Stimulated activated CD4-positive, alpha-beta T cell treated with anti-CD3 and anti-CD28 coated beads, TNF-alpha, amount 100 ng/mL, for 1 hour (primary cell): Measurements from ENCODE around the gene SGMS1.
"Not testable (repeated sequence)": the region's sequence is repeated elsewhere in the genome, so short reads cannot be mapped to it uniquely, and the experiment has no call there.

Experiments used
- DNase-seq, 3 donors: peaks; one replicate each; pipeline ENCODE4 v3.0.0-alpha.2; 2020; ENCODE audit warnings: low read depth in 3 of 3, low spot score in 1 of 3

Gene SGMS1

DNA sequence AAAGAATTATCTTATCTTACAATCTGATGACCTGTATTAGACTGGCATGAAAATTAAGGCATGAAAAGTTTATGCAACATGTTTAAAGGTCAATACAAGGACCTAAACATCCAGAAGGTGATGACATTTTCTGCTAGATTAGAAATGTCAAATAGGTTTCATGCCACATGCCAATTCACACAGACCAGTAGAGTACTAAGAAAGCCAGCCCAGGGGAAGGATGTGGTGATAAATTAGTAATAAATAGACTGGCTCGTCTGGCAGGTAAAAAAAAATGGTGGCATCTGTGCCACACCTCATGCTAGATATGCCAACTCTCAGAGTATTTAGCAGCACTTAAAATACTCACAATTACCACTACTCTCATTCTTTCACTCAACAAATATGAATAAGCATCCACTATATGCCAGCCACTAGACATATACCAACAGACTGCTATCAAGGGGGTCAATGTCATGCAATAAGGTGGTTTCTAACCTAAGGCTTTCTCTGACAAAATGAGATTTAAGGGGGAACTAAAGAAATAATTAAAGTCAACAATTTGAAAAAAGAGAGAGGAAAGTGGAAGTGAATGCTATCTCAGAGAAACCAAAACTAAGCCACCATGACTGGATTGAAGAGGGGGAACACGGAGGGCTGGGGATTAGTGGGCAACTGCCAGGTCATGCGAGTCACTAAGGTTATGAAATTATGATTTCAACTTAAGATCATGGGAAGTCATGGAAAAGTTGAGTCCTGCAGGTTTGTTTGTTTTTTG is 83.5 kb downstream of the SGMS1 start:
- peak in 1 of 3 donors; percentile 11 for DNase-seq

DNA sequence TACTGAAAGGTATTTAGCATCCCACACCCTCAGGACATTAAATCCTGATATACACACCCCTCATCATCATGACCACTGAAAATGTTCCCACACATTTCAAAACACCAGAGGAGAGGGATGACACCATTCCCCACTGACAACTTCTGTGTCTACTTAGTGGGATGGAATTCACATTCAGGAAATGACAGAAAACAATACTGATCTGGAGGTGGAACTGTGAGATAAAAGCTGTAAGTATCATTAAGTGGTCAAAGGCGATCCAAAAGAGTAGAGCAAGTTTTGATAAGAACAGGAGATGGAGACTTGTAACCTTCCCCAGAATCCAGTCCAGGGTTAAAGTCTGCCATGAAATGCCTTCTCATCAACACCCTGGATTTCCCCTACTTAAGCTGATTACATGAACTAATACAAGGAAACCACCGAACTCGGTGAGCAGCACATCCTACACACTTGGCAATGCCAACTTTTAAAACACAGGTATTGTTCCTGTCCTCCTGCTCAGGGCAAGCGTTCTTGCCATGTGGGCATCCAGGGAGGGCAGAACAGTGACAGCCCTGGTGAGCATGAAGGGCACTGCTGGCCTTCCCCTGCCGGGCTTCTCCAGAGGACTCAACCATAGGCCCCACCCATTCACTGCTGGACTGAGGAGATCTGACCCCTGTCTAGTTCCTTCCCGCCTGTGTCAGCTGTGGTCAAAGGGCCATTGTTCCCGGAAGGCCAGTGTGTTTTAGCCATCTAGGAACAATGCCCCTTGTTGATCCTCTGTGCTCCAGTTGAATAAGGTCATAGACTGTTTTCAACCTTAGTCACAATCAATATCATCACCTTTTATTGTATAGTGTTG is 85.0 kb downstream of the SGMS1 start:
- DNase-seq, result peak in 1 of 3 donors; percentile 5

DNA sequence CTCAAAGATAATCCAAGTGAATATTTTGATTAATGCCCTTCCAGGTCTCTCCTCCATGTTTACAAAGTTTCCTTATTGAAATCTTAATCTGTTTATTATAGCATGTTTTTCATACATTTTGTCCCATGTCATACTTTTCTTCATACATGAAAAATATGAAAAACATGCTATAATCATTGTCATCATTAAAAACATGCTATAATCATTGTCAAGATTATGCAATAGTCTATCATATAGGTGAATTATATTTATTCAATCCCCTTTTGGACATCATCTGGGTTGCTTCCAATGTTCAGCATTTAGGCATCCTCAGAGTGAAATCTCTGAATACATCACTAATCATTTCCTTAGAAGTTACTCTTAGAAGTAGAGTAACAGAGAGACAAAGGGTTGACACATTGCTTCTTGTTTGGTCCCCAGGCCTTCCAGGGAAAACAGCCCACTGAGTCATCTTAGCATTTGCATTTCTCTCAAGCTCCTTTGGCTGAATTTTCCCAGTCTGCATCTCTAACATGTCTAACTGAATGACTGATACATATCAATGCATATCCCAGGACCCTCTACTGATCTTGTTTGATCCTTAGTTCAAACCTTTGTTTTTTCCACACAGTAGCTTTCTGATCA is 87.0 kb downstream of the SGMS1 start:
- no peak for DNase-seq

DNA sequence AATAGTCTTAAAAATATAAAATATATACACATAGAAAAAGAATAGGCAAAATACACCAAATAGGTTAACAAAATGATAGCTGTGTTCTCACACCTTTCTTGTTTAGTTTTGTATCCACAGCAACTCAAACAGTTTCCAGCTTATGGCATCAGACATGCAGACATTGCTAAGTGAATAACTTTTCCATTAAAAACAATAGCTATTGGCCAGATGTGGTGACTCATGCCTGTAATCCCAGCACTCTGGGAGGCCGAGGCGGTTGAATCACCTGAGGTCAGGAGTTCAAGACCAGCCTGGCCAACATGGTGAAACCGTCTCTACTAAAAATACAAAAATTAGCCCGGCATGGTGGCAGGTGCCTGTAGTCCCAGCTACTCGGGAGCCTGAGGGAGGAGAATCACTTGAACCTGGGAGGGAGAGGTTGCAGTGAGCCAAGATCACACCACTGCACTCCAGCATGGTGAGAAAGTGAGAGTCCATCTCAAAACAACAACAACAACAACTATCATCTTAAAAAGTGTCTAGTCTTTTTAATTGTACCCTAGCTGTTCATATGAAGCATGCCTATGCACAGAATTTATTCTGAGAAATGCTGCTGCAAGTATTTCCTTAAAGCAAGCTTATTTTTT is 88.9 kb downstream of the SGMS1 start:
- DNase-seq, result not testable (repeated sequence)

DNA sequence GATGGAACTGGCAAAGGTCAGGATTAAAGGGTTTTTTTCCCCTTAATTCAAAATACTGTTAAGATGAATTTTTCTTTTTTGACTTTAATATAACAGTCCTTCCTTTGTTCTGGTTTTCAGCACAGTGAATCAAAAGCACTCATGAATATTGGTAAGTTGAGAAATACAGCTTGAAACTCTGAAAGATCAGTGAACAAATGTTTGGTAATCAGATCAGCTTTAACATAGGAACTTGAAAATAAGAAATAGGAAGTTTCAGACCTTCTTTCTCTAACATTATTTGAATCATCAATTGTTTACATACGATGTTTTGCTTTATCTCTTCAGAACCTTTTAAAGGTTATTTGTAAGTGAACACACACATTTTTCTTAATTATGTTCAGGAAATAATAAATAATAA is 90.5 kb downstream of the SGMS1 start:
- no peak for DNase-seq

DNA sequence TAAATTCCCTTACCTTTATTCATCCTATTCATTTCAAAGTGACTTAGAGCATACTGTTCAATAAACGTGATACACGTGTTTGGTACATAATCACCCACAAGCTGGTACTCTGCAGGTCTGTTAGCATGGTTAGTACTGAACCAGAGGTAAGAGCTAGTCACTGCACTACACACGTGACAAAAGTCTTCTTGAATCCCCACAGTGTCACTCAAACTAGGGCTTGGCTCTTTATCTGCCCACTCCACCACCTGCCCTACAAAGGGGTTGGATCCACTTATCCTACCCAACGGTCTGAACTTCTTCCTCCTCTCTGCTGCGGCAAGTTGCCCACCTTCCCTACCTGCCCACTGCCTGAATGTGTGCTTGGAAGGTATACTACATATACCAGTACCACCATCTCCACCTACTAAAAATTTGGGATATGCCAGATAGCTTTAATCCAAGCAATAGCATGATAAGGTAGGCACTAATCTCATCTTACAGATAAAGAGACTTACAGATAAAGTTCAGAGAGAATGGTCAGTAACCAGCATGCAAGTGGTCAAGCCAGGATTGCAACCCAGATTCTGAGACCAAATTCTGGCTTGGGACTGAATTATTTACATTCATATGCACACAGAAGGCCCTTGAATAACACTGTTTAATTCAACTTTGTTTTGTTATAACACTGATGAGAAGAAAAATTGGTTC is 92.2 kb downstream of the SGMS1 start:
- no peak for DNase-seq

DNA sequence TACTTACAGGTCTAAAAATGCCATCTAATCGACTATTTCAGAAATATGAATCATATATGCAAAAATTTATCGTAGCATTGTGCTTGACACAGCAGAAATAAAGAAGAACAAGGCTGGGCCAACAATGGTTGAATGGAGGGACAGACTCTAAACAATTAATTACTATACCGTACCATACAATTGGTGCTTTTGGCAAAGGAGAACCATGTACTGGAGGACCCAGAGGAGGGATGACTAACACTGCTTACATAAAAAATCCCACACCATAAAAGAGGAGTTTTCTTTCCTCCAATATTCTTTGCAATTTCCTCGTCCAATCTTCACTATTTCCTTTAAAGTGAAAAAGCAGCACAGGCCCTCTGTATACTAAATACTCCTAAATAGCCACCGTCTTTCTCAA is 94.1 kb downstream of the SGMS1 start:
- no peak for DNase-seq

DNA sequence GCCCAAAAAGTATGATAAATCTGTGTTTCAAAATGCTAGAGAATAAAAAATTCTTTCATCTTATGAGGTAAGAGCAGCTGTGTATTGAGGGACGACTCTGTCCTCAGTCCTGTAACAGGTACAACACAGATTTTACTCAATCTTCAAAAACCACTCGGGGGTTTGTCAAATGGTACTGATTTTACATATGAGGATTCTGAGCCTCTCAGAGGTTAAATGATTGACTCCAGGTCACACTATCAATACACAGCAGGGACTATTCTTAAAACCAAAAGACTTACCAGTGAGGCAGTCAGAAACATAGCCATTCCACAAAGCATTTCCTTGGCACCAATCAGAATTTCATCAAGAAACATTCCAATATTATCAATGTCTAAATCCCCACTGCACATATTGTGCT is 95.5 kb downstream of the SGMS1 start:
- no peak for DNase-seq

DNA sequence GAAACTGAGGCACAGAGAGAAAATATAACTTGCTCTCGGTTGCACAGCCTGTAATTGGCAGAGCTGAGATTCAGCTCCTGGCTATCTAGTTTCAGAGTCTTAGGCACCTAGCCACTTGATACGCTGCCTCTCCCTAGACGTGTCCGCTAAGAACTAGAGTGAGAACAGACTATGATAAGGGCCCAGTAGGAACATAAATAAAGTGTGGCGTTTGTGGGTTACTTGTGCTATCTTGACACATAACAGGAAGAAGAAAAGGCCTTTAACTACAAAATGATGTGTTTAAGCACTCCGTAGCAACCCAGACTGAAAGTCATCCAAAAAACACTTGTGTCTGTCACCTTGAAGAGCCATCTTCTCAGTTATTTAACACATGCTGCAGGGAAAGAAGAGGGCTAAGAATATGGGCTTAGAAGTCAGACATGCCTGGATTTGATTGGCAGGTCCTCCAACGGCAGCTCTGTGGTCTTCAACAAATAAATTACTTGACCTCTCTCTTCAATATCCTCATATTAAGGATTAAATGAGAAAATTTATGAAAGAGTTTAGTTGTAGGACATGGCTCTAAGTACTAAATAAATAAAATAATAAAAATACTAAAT is 96.2 kb downstream of the SGMS1 start:
- DNase-seq, result no peak

DNA sequence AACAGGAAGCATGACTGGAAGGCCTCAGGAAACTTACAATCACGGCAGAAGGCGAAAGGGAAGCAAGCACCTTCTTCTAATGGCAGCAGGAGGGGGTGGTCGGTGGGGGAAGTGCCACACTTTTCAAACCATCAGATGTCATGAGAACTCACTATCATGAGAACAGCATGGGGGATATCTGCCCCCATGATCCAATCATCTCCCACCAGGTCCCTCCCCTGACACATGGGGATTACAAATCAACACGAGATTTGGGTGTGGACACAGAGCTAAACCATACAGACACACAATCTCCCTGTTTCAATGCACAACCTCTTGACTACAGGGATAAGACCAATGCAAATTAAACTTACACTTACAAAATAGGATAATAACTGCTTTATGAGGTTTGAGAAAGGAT is 97.6 kb downstream of the SGMS1 start:
- no peak for DNase-seq

DNA sequence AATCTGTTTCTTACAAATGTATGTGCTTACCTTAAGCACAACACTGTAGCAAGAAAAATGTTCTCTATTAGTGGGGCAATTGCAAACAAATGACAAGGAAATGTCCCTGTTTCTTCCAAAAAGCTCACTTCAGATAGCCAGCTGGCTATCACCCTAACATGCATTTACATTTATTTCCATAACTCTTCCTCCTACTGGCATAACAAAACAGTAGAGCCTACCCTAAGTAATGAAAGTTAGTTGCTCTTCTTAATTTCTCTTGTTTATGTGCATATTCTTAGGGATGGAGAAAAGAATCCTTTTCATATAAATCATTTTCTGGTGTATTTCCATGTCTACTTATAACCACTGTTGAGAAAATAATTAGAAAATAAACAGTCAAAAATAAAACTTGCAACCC is 100.4 kb downstream of the SGMS1 start:
- DNase-seq, result no peak

DNA sequence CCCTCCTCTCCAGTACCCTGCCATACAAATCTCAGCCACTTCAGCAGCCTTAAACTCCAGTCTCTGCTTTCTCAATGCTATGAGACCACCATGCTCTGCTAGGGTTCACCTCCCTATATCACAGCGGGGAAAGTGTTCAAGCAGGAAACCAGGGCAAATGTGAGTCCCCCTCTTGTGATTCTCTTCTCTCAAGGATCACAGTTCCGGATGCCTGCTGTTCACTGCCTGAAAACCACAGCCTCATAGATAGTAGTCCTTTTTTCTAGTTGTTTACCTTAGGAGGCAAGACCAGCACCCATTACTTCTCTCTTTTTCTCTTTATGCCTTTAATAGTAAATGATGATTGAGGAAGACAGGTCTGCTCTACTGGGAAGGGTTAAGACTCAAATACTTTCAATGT is 100.8 kb downstream of the SGMS1 start:
- no peak for DNase-seq

DNA sequence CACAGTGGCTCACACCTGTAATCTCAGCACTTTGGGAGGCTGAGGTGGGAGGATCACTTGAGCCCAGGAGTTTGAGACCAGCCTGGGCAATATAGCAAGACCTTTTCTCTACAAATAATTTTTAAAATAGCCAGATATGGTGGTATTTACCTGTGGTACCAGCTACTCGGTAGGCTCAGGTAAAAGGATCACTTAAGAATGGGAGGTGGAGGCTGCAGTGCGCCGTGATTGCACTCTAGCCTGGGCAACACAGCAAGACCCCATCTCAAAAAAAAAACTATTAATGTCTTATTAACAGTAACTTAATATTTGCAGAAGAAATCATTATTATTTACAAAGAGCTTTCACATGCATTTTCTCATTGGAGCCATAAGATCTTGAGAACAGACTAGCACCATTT is 103.6 kb downstream of the SGMS1 start:
- DNase-seq, result no peak

DNA sequence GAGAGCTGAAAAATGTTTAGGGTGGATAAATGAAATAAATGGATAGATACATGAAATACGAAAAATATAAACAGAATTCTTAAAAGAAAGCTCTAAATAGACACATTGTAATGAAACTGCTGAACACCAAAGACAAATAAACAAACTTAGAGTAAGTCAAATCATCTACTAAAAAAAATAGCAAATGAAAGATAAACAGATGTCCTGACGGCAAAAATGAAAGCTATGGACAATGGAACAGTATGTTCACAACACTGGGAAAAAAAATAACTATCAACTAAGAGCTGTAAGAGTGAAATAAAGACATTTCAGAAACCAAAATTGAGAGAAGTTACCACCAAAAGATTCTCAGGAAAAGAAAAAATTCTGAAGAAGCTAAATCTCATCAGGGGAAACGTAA is 106.1 kb downstream of the SGMS1 start:
- no peak for DNase-seq

DNA sequence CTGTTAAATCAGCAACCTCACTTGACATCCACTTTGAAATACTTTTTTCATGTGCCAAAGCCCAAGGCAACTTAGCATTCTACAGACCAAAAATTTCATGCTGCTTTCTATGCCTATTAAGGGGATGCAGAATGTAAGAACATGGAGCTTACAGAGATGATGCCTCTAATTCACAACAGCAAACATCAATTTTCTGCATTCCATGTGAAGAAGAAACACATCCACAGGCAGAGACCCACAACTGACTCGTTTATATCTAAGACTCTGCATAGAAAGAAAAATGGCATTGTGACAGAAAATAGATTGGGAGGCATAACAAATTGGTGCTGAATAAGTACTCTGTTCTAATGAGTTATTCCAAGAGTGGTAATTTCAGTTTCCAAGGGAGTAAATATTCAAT is 107.6 kb downstream of the SGMS1 start:
- no peak for DNase-seq

DNA sequence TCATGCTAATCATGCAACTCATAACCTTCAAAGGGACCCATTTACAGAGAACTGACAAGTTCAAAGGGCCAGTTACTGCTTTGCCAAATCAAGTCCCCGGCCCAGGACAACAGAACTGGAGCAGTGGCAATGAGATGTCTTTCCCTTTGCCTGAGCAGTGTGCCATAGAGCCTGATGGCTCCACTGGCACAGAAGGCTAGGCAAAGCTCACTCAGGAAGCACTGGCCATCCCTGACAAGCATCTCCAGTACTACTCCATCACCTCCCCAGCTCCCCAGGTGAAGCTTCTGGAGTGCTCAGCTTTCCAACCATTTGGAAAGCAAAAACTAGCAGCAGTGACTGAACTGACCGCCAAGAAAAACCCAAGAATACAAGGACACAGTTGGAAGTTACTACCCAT is 108.3 kb downstream of the SGMS1 start:
- DNase-seq, result no peak

DNA sequence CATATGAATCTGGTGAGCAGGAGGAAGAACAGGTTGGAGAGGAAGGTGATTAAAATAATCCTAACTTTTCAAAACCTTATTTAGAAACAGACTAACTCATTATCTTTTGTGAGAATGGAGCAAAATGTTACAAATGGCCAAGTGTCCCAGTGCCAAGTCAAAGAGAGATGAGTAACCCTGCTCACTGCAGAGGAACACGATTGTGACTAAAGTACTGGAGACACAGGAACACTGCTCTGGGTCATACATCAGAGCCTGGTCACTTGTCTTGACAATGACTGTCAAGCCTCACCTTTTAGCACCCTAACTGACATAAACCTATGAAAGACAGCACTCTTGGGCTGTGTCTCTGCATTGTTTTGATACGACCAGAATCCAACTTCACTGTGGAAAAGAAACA is 108.8 kb downstream of the SGMS1 start:
- DNase-seq, result no peak

DNA sequence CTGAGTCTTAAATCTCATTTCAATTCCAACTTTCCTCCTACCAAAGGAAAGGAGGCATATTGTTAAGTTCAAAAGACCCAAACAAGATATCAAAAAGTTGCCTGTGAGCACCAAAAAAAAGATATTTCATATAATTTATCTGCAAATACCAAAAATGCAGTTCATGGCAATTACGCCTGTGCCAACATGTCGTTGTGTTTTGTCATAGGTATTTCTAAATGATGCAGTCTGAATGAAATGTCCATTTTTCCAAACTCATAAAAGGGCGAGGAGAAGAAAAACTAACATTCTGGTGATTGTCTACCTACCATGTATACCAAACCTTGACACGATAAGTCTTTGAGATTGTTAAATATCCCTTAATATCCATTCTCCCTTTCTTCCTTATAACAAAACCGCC is 109.8 kb downstream of the SGMS1 start:
- DNase-seq, result no peak

DNA sequence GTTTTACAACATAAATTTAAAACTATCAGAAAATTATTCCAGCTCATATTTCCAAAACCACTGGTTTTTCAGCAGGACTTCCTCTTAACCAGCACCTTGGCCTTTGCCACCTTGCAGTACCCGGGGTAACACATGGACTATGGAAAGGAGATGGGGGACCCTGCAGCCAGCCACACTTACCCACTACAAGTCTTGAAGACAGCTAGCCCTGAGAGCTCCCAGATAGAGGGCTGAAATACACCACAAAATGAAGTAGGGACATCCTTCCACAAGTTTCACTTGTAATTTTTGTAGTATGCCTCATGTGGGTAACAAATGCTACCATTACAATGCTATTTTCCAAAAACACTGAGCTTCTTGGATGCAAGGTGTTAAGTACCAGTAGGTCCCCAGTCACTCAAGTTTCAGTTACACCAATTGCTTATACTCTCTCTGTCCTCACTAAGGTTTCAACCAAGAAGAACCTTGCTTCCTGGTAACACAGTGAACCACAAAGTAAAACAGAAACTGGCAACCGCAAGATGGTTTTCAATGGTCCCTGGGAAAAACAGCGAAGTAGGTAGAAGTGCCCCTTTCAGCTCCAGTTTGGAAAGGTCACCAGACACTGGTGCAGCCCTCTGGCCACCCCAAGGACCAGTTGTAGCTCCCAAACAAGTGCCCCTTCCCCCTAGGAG is 110.9 kb downstream of the SGMS1 start:
- DNase-seq, result no peak

DNA sequence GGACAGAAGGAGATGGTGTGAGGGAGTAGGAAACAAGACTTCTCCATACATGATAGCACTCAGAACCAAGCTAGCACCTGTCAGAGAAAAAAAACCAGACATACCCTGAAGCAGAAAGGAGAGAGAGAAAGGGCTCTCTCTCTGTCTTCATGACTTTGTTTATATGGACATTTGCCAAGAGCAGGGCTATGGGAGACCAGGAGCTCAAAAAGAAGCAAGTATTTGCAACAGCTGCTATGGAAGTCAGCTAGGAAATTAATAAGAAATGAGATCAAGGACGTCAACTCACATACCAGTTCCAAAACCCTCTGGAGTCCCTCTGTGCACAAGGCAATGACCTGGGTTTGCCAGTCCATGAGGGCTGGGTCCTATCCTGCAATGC is 111.6 kb downstream of the SGMS1 start:
- no peak for DNase-seq
